ENCODE measurements around the gene VAV1.

- TF ChIP-seq RAD21 (IDR thresholded peaks at IDR 0.05), result no peak
- no peak for TF ChIP-seq CTCF (IDR thresholded peaks at IDR 0.05; ENCODE audit: low read depth, low read length, missing input control)
- TF ChIP-seq HNF4G (IDR thresholded peaks at IDR 0.05), result no peak
- TF ChIP-seq TAF1 (conservative IDR thresholded peaks at IDR 0.05), result no peak
- no peak for TF ChIP-seq MAX (IDR thresholded peaks at IDR 0.05)
- no peak for TF ChIP-seq FOXA1 (IDR thresholded peaks at IDR 0.05)
Measured at GRCh38 chr19:6768236-6768785, 4.2 kb upstream of the VAV1 start.
